ENCODE results near the gene SCGB3A2.
"Not testable (repeated sequence)": the region's sequence is repeated elsewhere in the genome, so short reads cannot be mapped to it uniquely, and the experiment has no call there.

Gene SCGB3A2

DNA sequence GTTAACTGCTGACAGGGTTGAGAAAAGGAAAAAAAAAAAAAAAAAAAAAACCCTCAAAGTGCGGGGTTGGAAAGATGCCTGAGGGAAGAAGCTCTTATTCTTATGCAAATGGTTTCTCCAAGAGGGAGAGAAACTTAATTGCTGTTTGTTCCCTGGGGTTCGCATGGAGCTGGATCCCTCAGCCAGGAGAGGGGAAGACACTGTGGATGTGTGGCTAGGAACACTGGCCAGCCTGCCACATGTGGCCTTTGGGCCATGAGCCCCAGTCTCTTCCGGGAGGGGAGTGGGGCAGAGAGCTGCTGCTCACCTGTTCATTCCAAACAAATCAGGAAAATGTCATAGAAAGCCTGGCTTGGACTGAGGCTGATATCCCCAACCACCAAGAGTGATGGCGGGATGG, 9.4 kb upstream of the SCGB3A2 start:
- DNase-seq = no peak

GRCh38 chr5:147869892-147870291, 8.6 kb upstream of the SCGB3A2 start:
- DNase-seq = not testable (repeated sequence)

- DNase-seq = not testable (repeated sequence)
Observed at GRCh38 chr5:147871980-147872549, 6.4 kb upstream of the SCGB3A2 start.

- not testable (repeated sequence) for DNase-seq
Observed at GRCh38 chr5:147872744-147873435, 5.6 kb upstream of the SCGB3A2 start.

- not testable (repeated sequence) for DNase-seq
Observed at GRCh38 chr5:147874118-147874875, 4.2 kb upstream of the SCGB3A2 start.

DNA sequence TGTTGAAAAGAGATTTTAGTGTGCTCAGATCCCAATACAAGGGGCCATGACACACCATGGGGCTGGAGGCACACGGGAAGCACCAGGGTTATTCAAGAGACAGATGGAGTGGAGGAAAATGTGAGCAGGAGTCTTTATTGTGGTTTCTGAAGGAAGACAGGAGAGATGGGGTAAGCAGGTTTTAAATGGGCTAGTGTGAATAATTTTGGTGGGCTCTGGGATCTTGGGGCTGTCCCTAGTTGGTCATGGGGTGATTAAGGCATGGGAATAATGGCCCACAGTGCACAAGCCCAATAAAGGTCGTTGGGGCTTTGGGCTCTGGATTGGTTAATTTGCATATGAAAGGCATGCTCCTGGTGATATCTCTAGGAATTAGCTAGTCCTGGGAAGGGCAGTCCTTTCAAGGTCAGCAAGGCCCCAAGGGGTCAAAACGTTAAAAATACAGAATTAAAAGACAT, 3.6 kb upstream of the SCGB3A2 start:
- DNase-seq = no peak

GRCh38 chr5:147876141-147876540, 2.4 kb upstream of the SCGB3A2 start:
- no peak for DNase-seq

DNA sequence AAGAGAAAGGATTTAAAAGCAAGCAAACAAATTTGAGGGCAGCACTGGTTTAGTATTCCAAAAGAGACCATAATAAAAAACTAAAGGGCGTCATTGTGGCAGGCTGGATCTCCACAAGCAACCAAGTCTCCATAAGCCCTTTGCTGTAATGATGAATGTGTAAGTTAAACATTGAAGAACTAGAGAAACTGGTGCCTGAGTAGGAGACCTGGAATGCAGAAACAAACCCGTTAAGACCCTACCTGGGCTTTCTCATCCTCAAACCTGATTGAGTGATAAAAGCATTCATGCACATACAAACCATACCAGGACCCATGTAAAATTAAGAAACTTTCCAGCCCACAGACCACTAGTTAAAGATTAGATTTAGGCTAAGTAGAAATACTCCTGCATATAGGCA, 1.9 kb upstream of the SCGB3A2 start:
- DNase-seq = no peak

DNA sequence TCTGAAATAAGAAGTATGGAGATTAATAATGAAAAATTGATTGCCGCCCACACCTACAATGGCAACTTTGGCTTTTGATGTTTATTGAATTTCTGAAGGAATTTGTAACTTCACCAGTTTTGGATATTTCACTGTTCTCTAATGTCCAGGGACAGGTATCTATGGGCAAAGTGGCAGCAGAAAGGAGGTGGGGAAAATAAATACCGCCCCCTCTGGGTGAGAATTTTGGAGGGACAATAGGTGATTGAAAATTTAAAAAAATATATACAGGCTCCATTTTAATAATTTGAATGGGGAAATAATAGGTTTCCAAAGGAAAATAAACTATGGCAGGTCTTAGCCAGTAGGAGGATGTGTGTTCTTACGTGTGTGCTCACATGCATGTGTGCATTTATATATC, 1.3 kb downstream of the SCGB3A2 start:
- no peak for DNase-seq

GRCh38 chr5:147880487-147880886, 2.0 kb downstream of the SCGB3A2 start:
- DNase-seq = no peak

- DNase-seq = no peak
Observed at GRCh38 chr5:147882586-147883313, 4.2 kb downstream of the SCGB3A2 start.

GRCh38 chr5:147887026-147887627, 8.6 kb downstream of the SCGB3A2 start:
- DNase-seq = no peak

GRCh38 chr5:147887930-147888329, 9.4 kb downstream of the SCGB3A2 start:
- no peak for DNase-seq

DNA sequence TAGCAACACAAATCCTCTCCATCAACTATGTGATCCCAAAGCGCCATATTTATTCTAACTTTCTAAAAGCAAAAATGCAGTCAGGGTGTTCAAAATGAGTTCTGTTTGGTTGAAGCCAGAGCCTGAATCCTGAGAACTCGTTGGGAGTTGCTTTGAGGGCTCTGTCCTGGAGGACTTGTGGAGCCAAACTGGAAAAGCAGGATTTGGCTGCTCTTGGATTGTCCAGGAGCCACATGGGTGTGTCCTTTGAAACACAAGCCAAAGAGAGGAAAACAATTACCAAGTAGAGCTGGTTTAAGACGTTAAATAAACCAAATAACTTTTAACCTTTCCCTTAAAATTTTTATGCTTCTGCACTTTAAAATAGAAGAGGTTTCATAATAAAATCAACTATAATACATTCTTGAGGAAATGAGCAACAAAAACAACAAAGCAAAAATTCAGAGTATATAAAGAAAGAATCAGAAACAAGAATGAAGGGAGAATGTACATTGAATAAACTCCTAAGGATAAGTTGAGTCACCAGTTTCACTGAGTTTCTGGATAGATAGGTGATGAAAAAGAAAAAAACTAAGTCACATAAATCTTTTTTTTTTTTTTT, 14.3 kb downstream of the SCGB3A2 start:
- no peak for DNase-seq

- DNase-seq = no peak
Observed at GRCh38 chr5:147893820-147894219, 15.3 kb downstream of the SCGB3A2 start.

DNA sequence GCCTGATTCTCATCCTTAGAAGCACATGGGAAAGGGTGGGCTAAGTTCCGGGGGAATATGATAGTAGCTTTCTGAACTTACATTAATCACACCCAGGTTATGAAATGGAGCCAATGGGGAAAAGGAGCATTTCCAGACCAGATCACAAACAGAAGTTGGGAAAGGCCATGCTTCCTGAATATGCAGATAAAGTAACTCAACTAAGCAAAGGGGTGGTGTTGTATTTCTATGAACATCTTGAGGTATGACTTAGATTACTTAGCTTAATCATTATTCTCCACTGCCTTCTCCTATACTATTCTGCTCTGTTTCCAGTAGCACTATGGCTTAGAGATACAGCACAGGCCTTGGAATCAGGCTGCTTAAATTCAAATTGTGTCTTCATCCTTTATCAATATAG, 17.4 kb downstream of the SCGB3A2 start:
- DNase-seq = no peak

DNA sequence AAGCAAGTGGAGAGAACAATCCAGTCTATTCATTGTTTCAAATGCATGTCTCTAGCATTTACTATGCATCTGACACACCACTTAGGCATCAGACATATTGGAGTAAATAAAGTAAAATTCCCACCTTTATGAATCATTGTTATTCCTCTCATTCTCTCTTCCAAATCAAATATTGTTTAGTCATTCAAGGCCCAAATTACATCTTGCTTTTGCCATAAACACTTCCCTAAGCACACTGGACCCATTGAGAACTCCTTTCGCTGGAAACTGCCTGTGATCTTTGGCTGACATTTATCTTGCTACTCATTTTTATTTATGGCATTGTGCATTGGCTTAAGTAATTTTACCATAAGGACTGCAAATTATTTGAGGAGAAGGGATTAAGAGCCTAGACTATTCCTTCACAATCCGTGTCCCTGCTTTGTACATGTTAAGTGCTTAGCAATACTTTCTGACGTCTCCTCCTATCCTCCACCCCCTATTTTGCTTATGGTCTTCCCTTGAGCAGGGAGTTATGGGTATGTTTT, 20.4 kb downstream of the SCGB3A2 start:
- DNase-seq = no peak

DNA sequence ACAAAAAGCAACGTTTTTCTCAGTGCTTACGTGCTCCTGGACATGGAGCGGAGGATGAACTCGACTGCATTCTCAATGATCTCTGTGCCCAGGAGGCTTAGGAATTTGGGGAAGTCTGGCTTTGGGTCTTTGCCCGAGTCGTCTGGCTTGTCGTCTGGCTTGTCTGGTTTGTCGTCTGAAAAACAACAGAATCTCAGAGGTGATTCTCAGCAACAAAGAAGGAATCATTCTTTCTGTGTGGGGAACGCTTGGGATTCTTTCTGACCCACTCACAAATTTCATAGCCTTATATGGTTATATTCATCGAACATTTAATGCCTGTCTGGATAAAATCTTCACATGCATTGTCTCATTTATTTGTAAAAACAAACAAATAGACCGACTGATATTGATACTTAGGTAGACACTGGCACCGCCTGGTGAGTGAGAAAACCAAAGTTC, 23.1 kb downstream of the SCGB3A2 start:
- DNase-seq = no peak

DNA sequence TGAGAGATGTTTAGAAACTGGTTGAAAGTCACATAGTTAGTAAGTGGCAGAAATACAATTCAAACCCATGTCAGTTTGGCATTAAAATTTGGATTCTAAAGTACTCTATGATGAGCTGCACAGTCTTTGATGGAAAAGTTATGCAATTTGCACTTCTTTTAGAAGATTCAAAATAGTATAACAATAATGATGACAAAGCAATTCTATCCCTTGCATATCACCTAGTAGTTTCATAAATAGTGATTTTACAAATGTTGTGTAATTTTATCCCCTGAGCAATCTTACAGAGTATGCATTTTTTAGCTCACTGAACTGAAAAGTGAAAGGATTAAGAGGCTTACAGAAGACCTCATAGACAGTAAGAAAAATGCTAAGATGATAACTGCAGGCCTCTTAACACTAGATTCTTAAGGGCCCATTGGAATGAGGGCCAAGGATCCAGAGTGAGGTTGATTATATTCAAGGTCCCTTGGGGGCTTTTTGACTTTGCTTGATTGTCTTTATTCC, 24.2 kb downstream of the SCGB3A2 start:
- no peak for DNase-seq

DNA sequence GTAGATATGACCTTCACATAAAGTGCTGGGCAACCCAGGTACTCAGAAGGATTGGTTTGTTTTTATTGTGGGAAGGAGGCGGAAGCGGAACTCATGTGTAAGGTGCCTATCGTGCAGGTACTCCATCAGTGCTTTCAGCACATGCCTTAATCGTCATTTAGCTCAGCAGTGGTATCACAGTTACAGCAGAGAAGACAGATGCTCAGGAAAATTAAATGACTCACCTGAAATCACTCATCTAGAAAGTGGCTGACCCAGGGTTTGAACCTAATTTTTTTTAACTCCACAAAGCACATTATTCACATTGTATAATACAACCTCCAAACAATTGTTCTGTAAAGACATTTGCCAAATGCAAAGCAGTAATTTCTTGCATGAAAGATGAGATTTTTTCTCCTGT, 25.6 kb downstream of the SCGB3A2 start:
- no peak for DNase-seq

GRCh38 chr5:147906326-147907095, 28.0 kb downstream of the SCGB3A2 start, which contains the start of gene C5orf46:
TSS of gene C5orf46 (minus strand) at chr5:147906538. CDS start at chr5:147906501, 37 bp downstream.
- DNase-seq = no peak

All from NCI-H1092 (cell line).